Epithelial cell of umbilical artery (primary cell): ENCODE measurements around the gene EFTUD2. TPM values are rescaled to one million over a fixed set of nuclear protein-coding genes. Genes with fewer than 3 reads are reported as not detected.

Experiments
- total RNA-seq: library from RNA; depleted of rRNA; stranded (reverse); fragments of >200 nt; gene quantifications from 2 replicates; pipeline ENCODE4 v1.2.3, GENCODE V29; 2014

EFTUD2 gene
- total RNA-seq = 145 and 250 TPM in 2 replicates

DNA sequence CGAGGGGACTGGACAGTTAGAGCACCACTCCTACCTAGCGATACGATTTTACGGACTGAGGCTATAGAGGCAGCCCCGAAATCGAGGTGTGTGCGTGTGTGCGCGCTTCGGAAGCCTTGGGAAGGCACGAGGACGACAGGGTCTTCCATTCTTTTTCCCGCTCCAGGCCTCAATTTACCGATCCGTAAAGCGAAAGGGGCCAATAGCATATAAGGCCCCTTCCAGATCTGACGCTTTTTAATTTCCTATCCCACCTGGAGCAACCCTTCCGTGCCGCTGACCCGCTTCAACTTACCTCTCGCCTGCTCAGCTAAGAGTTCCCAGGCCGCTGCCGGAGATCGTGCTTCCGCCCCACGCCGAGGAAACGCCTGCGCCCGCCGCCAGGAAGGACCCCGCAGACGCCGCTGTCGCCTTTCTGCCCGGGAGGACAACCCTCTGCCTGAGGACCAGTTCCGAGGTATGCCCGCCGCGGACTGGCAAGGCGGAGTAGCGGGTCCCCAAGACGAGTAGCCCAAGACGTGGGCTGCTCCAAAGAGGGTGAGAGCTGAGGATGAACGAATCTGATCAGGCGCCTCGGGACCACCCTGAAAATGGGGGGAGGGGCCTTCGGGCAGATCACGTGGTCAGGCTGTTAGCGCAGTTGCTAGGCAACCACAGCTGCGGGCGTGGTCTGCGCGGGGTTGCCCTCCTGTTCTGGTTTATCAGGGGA, at the start of gene EFTUD2:
EFTUD2 (minus strand) TSS at position 372 of the 709 bp plus-strand sequence. CDS start 4,924 bp downstream, outside the sequence.

DNA sequence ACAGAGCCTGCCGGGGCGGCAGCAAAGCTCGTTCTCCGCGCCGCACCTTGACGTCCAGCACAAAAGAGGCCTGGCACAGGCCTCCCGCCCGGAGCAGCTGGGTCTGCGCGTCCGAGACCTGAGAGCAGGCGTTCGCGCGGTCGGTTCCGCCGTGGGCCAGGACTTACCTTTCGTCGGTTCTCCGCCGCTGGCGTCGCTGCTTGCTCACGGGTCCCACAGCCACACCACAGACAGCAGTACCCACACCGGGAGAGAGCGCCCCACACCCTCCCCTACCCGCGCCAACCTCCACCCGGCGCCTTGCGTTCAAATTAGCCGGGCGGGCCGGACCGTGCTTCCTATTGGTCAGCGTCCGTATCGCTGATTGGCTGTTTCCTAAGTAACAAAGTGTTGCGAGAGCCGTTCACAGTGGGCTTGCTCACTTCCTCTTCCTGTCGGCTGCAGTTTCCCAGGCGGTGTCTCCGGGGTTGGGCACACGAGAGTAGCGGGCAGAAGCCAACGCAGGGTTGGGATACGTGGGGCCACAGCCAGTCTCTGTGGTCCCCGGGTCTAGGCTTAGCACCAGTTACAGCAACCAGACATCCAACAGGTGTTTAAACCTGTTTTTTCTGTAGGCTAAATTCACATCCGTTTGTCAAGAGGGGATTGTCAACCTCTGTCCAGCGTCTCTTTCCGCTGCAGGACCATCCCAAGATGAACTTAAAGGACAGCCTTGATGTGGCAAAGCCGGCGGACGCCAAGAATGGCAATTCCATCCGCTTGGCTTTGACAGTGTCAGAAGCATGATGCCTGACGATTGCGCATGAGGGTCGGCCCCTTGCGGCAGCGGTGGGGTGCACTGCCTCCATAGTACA, 48.4 kb upstream of the EFTUD2 start, which contains the start of gene KIF18B:
KIF18B (minus strand) TSS at position 313 of the 854 bp plus-strand sequence. CDS start 11,429 bp downstream, outside the sequence.

DNA sequence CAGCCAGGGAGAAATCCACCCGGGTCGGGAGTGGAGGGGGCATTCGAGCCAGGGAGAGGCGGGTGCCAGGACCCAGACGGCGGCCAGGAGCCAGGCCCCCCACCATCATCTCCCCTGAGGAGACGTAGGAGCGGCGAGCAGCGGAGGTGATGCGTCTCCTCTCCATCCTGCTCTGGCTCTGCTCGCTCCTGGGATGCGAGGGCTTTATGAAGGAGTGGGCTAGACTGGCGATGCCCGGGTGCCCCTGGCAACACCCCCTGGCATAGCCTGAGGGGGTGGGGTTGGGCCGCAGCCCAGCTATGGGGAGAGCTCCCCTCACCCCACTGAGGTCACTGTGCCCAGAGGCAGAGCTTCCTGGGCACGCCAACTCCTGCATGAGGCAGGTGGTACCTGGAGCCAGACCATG, 16.1 kb upstream of the EFTUD2 start, which contains the start of gene GFAP:
GFAP (minus strand) TSS at position 180 of the 406 bp plus-strand sequence; CDS start at position 166, 14 bp downstream.

DNA sequence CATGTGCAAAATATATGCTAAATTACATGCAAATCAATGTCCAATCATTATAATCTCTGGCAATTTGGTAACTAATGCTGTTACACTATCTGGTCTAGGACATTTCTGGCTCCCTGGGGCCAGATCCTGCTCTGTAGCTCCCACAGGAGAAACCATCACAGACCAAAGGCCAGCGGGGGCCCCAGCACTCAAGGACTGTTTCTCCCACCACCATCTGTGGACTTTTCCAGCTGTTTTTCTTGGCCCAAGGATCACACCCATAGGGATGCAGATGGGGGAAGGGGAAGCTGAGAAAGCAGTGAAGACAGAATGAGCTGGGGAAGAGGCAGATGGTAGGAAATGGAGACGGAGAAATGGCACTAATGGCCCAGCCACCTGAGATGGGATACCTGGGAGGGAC, 51.7 kb downstream of the EFTUD2 start, which contains the start of gene HIGD1B:
HIGD1B (plus strand) TSS at position 298 of the 400 bp plus-strand sequence. CDS start 270 bp downstream, outside the sequence.

DNA sequence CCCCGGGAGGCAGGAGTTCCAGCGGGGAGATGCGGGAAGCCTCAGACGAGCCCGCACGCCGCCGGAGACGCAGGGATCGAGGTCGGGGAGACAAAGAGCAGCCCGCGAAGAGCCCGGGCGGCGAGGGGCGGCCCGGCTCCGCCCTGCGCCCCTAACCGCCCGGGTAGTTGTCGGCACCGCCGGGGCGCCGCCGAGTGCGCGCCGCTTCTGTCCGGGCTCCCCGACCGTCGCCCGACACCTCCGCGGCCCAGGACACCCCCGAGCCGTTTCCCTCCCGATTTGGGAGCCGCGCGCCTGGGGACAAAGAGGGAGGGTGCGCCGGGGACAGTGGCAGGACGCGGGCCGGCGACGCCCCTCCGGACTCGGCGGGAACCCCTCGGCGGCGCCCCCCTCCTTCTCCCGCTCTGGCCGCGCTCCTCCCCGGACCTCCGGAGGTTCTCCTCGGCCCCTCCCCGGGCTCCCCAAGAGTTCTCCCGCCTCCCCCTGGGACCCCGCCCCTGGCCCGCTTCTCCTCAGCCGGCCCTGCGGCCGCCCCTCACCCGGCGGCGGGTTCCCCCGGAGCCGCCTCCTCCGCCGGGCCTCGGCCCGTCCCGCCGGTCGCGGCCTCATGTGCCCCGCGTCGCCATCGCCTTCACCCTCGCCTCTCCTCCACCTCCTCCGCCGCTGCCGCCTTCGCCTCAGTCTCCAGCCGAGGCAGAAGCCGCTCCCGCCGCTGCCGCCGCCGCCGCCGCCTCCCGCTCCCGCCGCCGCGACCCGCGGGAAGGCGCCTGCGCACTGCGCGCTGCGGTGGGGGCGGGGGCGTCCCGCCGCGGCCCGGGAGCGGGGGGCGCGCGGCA, 69.5 kb downstream of the EFTUD2 start, which contains the start of gene GJC1:
GJC1 (minus strand) TSS at position 765 of the 836 bp plus-strand sequence. CDS start 24,470 bp downstream, outside the sequence.

Other genes with a start within 250 kb of the EFTUD2 start
- under 0.01 TPM in 1 of 2 replicates, not detected in the other for gene MEIOC, start 243.0 kb downstream of the EFTUD2 start, total RNA-seq
- 49.7 and 69.5 TPM in 2 replicates for gene CCDC43, start 209.7 kb downstream of the EFTUD2 start, total RNA-seq
- gene DBF4B, start 190.8 kb downstream of the EFTUD2 start, total RNA-seq = 5.2 and 7.3 TPM in 2 replicates
- under 0.01 and 0.15 TPM in 2 replicates for gene ADAM11, start 140.5 kb downstream of the EFTUD2 start, total RNA-seq
- gene GJC1, start 69.2 kb downstream of the EFTUD2 start, total RNA-seq = 11.7 and 35.0 TPM in 2 replicates
- not detected in 2 replicates for gene HIGD1B, start 51.6 kb downstream of the EFTUD2 start, total RNA-seq
- gene GFAP, start 16.1 kb upstream of the EFTUD2 start, total RNA-seq = 0.65 and 1.5 TPM in 2 replicates
- gene KIF18B, start 48.3 kb upstream of the EFTUD2 start, total RNA-seq = 4.2 and 4.3 TPM in 2 replicates
- under 0.01 TPM in 1 of 2 replicates, not detected in the other for gene C1QL1, start 68.9 kb upstream of the EFTUD2 start, total RNA-seq
- 29.8 and 30.9 TPM in 2 replicates for gene DCAKD, start 152.2 kb upstream of the EFTUD2 start, total RNA-seq
- 86.0 and 87.1 TPM in 2 replicates for gene NMT1, start 161.9 kb upstream of the EFTUD2 start, total RNA-seq
- gene PLCD3, start 233.1 kb upstream of the EFTUD2 start, total RNA-seq = 4.2 and 4.4 TPM in 2 replicates
- gene ACBD4, start 236.2 kb upstream of the EFTUD2 start, total RNA-seq = 2.6 and 5.2 TPM in 2 replicates
- gene HEXIM1, start 249.0 kb upstream of the EFTUD2 start, total RNA-seq = 7.1 and 7.8 TPM in 2 replicates